Epithelial cell of proximal tubule (primary cell): ENCODE measurements around the gene ARL5B. TPM values are rescaled to one million over a fixed set of nuclear protein-coding genes. Genes with fewer than 3 reads are reported as not detected.

Source experiments
- DNase-seq: peaks from one replicate; pipeline ENCODE4 v3.0.0-alpha.2; 2011; ENCODE audit warnings: low read depth
- H3K4me3 ChIP-seq: 2 replicates; pipeline ENCODE4 v1.5.1; 2011; ENCODE audit warnings: low read depth, mild to moderate bottlenecking, low read length
- total RNA-seq: library from RNA; depleted of rRNA; stranded (reverse); fragments of >200 nt; gene quantifications from 2 replicates; pipeline ENCODE4 v1.2.3, GENCODE V29; 2015
- TF ChIP-seq, protein P1 (sequence below): conservative IDR thresholded peaks from 2 replicates; pipeline ENCODE4 v1.5.1; 2012; ENCODE audit warnings: low read depth, mild to moderate bottlenecking, low read length

Gene ARL5B
- total RNA-seq, 1 donor from 2014 or later: 22.4 TPM

DNA sequence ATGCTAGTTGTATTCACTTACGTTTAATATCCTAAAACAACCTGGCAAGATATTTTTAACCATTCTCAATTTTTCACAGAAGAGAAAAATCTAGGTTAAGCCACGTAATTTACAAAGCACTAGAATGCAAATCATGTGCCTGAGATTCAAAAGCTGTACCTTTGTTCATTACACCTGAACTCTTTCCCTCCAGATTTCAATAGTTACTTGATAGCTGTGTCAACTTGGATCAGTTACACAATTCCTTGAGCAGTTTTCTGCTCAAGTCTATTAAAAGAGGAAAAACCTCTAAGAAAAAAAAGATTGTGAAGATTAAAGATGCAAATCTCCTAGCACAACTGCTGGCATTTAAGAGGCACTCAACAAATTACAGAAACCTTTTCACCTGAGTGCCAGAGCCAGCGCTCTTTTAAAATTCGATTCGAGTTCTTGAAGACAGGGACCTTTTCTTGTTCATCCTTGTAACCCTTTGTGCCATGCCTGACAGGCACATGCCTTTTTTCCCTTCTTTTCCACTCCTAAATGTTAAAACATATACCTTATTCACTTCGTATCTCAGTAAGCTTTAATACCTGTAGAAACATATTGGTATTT lies 8.7 kb upstream of the ARL5B start:
- no peak for DNase-seq
- TF ChIP-seq, protein P1, sequence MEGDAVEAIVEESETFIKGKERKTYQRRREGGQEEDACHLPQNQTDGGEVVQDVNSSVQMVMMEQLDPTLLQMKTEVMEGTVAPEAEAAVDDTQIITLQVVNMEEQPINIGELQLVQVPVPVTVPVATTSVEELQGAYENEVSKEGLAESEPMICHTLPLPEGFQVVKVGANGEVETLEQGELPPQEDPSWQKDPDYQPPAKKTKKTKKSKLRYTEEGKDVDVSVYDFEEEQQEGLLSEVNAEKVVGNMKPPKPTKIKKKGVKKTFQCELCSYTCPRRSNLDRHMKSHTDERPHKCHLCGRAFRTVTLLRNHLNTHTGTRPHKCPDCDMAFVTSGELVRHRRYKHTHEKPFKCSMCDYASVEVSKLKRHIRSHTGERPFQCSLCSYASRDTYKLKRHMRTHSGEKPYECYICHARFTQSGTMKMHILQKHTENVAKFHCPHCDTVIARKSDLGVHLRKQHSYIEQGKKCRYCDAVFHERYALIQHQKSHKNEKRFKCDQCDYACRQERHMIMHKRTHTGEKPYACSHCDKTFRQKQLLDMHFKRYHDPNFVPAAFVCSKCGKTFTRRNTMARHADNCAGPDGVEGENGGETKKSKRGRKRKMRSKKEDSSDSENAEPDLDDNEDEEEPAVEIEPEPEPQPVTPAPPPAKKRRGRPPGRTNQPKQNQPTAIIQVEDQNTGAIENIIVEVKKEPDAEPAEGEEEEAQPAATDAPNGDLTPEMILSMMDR: no peak
- peak overlapping the region; percentile 94 for H3K4me3 ChIP-seq

DNA sequence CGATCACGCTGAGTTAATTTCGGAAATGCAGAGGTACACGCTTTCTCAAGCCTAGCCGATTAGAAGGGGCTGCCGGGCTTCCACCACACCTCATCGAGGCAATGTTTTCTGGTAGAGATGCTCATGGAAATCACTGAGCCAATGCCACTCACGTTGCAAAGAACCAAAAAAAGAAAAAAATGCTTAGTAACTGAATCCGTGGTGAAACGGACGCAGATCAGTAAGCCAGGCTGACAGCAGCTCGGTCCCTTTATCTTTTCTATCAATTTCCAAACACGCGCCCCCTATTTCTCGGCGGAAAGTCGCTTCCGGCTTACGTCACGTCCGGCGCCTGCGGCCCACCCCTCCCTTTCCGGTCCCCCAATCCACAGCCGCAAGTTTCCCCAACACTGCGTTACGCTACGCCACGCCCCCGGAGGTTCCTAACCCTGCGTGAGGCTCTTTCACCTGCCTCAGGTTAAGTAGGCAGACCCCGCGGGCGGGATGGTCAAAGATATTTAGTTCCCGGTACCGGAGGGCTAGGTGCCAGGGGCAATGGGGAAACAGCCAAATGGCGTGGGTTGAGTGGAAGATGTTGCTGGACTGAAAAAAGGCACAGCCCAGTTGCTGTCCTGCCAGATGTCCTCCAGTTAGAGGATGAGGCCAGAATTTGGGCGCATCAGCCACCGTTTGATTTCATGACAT lies 7.8 kb upstream of the ARL5B start, which contains the start of gene NSUN6:
Gene NSUN6 (minus strand): TSS at position 264 of the 684 bp plus-strand sequence. CDS start 384 bp downstream, outside the sequence.
- H3K4me3 ChIP-seq: peak within 1 kb of the TSS; percentile 94
- DNase-seq: no peak
- TF ChIP-seq, protein P1: no peak

DNA sequence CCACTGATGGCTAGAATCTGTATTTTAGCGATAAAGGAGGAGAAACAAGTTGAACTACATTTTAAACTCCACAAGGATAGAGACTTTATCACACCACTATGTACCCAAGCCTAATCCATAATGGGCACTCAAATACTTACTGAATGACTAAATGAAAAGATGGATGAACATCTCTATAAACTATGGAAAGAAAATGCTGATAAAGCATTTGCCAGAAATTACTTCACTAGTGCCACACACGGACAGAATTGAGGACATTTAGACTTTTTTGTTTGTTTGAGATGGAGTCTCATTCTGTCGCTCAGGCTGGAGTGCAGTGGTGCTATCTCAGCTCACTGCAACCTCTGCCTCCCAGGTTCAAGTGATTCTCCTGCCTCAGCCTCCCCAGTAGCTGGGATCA lies 6.1 kb upstream of the ARL5B start:
- no peak overlapping the region for H3K4me3 ChIP-seq
- DNase-seq: no peak
- TF ChIP-seq, protein P1: no peak

DNA sequence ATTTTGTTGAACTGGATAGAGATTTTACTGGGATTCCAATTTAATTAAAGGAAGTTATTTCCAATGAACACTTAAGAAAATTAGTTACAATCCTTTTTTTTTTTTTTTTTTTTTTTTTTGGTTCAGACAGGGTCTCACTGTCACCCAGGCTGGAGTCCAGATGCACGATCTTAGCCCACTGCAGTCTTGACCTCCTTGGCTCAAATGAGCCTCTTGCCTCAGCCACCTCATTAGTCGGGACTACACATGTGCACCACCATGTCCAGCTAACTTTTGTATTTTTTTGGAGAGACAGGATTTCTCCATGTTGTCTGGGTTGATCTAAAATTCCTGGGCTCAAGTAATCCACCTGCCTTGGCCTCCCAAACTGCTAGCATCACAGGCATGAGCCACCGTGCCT lies 2.5 kb upstream of the ARL5B start:
- no peak for DNase-seq
- TF ChIP-seq, protein P1: no peak
- H3K4me3 ChIP-seq: no peak overlapping the region

DNA sequence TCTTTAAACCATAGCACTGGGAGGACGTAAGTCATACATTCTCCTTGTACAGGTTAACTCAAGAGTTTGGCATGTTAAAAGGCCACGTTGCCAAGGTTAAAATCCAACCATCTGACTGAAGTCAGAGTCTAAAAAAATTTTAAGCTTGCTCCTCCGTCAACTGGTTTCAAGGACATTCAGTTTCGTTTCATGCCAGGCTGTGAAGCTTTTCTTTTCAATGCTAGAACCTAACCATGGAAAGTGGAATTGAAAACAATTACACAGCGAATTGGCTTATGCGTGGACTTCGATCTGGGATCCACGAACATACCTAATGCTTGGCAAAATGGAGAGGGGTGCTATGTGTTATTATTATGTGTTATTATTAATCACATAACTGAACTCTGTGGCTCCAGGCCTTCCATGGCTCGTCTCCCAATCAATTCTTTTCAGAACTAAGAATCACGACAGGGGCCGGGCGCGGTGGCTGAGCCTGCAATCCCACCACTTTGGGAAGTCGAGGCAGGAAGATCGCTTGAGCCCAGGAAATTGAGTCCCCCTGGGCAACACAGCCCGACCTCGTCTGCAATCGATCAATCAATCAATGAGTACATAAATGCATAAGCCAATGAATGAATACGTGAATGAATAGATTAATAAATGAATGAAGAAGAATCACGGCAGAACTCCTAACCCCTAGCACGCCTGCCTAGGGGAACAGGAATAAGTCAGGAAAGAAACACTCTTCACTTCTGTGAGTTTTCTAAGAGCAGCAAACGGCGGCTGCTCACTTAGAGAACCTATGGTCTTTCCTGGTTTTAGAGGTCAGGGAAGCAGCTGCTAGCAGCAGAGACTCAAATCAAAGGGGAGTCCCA lies 733 bp upstream of the ARL5B start:
- TF ChIP-seq, protein P1: no peak
- H3K4me3 ChIP-seq: peak overlapping the region; percentile 97
- DNase-seq: no peak

DNA sequence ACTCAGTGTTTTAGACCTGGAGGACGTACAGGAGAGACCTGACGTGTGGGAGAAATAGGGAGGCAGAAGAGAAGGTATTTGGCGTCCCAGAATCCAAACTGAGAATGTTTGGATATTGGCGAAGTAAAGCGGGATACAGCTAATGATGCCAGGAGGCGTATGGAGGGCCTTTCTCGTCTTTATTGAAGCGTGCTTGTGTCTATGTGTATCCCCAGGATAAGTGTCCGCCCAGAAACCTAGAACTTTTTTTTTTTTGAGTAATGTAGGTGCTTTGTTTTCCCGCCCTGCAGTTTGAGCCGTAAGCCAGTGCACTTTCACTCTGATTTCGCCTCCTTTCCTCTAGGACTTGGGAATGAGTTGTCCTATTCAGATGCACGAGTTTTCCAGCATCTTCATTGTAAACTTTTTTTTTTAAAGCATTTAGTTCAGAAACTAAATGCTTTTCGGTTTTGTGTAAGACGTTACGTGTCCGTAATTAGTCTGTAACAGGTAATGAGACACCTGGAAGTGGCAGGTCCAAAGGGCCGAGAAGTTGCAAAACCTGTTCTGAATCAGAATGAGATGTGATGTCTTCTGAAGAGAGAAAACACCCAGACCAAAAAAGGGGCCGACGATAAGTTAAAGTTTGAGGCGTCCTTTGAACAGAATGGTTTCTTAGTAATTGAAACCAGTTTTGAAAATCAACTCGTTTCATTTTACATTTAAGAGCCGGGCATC lies 746 bp downstream of the ARL5B start:
- no peak for DNase-seq
- peak overlapping the region; percentile 97 for H3K4me3 ChIP-seq
- TF ChIP-seq, protein P1: no peak
